Activated T-cell treated with anti-CD3 and anti-CD28 coated beads, Interleukin-2, amount 50 U/mL, for 4 hours (primary cell): ENCODE measurements around the gene MCCC1. TPM values are rescaled to one million over a fixed set of nuclear protein-coding genes. Genes with fewer than 3 reads are reported as not detected.

Experiments used
- ATAC-seq, 2 donors: fragments of 200-7000 bp; cut with Tn5 transposase; one replicate each; pipeline ENCODE4 v1.10.0; 2021
- DNase-seq: peaks from one replicate; pipeline ENCODE4 v3.0.0-alpha.2; 2020
- H3K27me3 Mint-ChIP-seq: one replicate; pipeline ENCODE4 v1.8.0; 2021; ENCODE audit warnings: low read depth, mixed read lengths
- H3K36me3 Mint-ChIP-seq: one replicate; pipeline ENCODE4 v1.8.0; 2022; ENCODE audit warnings: mixed read lengths; ENCODE audit not compliant: insufficient read depth
- H3K4me1 Mint-ChIP-seq: one replicate; pipeline ENCODE4 v1.8.0; 2021; ENCODE audit warnings: low read depth, mixed read lengths
- H3K4me3 Mint-ChIP-seq: one replicate; pipeline ENCODE4 v1.8.0; 2021; ENCODE audit warnings: mild to moderate bottlenecking, moderate library complexity, mixed read lengths
- H3K9me3 Mint-ChIP-seq: one replicate; pipeline ENCODE4 v1.8.0; 2021; ENCODE audit warnings: mixed read lengths
- total RNA-seq, 3 donors: library from RNA; stranded (reverse); gene quantifications; one replicate each; pipeline ENCODE4 v1.2.1, GENCODE V29; 2021

The MCCC1 gene
- total RNA-seq, result 10 to 100 TPM; 14.0 to 18.0 (median 16.9) TPM

- H3K27me3 Mint-ChIP-seq, result no peaks in the 10 kb centered on the region
- H3K36me3 Mint-ChIP-seq, result peaks cover 5% of the 10 kb centered on the region
- DNase-seq (peak; percentile 95), ATAC-seq (peak; percentile 99)
- no peaks in the 10 kb centered on the region for H3K9me3 Mint-ChIP-seq
- peak within 1 kb of the TSS; percentile 93 for H3K4me3 Mint-ChIP-seq
- H3K4me1 Mint-ChIP-seq, result peaks cover 35% of the 10 kb centered on the region
These were observed at the start of gene MCCC1 for GRCh38 chr3:183099026-183099837. Gene MCCC1 (minus strand): TSS chr3:183099496. CDS start chr3:183099440, 56 bp downstream.

GRCh38 chr3:183148056-183148455, 48.8 kb upstream of the MCCC1 start:
- ATAC-seq (no peak), DNase-seq (no peak)
- no peak overlapping the region for H3K4me3 Mint-ChIP-seq
- H3K36me3 Mint-ChIP-seq, result peaks cover 11% of the 10 kb centered on the region
- no peaks in the 10 kb centered on the region for H3K4me1 Mint-ChIP-seq
- no peaks in the 10 kb centered on the region for H3K9me3 Mint-ChIP-seq
- no peaks in the 10 kb centered on the region for H3K27me3 Mint-ChIP-seq

GRCh38 chr3:183144363-183144762, 45.1 kb upstream of the MCCC1 start:
- H3K36me3 Mint-ChIP-seq, result peaks cover 16% of the 10 kb centered on the region
- H3K4me3 Mint-ChIP-seq, result no peak overlapping the region
- H3K27me3 Mint-ChIP-seq, result no peaks in the 10 kb centered on the region
- no peaks in the 10 kb centered on the region for H3K4me1 Mint-ChIP-seq
- H3K9me3 Mint-ChIP-seq, result no peaks in the 10 kb centered on the region
- DNase-seq (no peak), ATAC-seq (no peak)

- Mint-ChIP-seq H3K36me3 (peaks cover 19% of the 10 kb centered on the region), H3K9me3 (no peaks in the 10 kb centered on the region), H3K27me3 (no peaks in the 10 kb centered on the region), H3K4me1 (no peaks in the 10 kb centered on the region), H3K4me3 (no peak overlapping the region)
- no peak for DNase-seq
- no peak for ATAC-seq
These were observed 42.9 kb upstream of the MCCC1 start for GRCh38 chr3:183142199-183142598.

GRCh38 chr3:183134844-183135243, 35.5 kb upstream of the MCCC1 start:
- no peak for DNase-seq
- Mint-ChIP-seq H3K36me3 (peaks cover 43% of the 10 kb centered on the region), H3K4me1 (no peaks in the 10 kb centered on the region), H3K27me3 (no peaks in the 10 kb centered on the region), H3K9me3 (no peaks in the 10 kb centered on the region), H3K4me3 (no peak overlapping the region)
- ATAC-seq, result no peak

GRCh38 chr3:183132409-183132808, 33.1 kb upstream of the MCCC1 start:
- no peaks in the 10 kb centered on the region for H3K27me3 Mint-ChIP-seq
- ATAC-seq (no peak), DNase-seq (no peak)
- no peak overlapping the region for H3K4me3 Mint-ChIP-seq
- H3K36me3 Mint-ChIP-seq, result peaks cover 48% of the 10 kb centered on the region
- no peaks in the 10 kb centered on the region for H3K4me1 Mint-ChIP-seq
- peaks cover 11% of the 10 kb centered on the region for H3K9me3 Mint-ChIP-seq

- Mint-ChIP-seq H3K4me3 (no peak overlapping the region), H3K27me3 (no peaks in the 10 kb centered on the region), H3K4me1 (no peaks in the 10 kb centered on the region), H3K36me3 (peaks cover 48% of the 10 kb centered on the region), H3K9me3 (peaks cover 11% of the 10 kb centered on the region)
- ATAC-seq, result no peak
- no peak for DNase-seq
These were observed 32.4 kb upstream of the MCCC1 start for GRCh38 chr3:183131735-183132134.

GRCh38 chr3:183131186-183131725, 32.0 kb upstream of the MCCC1 start:
- DNase-seq (no peak), ATAC-seq (no peak)
- no peaks in the 10 kb centered on the region for H3K27me3 Mint-ChIP-seq
- H3K9me3 Mint-ChIP-seq, result peaks cover 11% of the 10 kb centered on the region
- H3K36me3 Mint-ChIP-seq, result peaks cover 48% of the 10 kb centered on the region
- H3K4me1 Mint-ChIP-seq, result no peaks in the 10 kb centered on the region
- H3K4me3 Mint-ChIP-seq, result no peak overlapping the region

GRCh38 chr3:183129243-183129642, 29.9 kb upstream of the MCCC1 start:
- Mint-ChIP-seq H3K4me3 (no peak overlapping the region), H3K27me3 (no peaks in the 10 kb centered on the region), H3K9me3 (peaks cover 11% of the 10 kb centered on the region), H3K4me1 (no peaks in the 10 kb centered on the region), H3K36me3 (peaks cover 38% of the 10 kb centered on the region)
- ATAC-seq (no peak), DNase-seq (no peak)

- no peak for ATAC-seq
- H3K4me1 Mint-ChIP-seq, result no peaks in the 10 kb centered on the region
- H3K27me3 Mint-ChIP-seq, result no peaks in the 10 kb centered on the region
- peaks cover 32% of the 10 kb centered on the region for H3K36me3 Mint-ChIP-seq
- H3K9me3 Mint-ChIP-seq, result peaks cover 11% of the 10 kb centered on the region
- H3K4me3 Mint-ChIP-seq, result no peak overlapping the region
- DNase-seq, result no peak
These were observed 29.4 kb upstream of the MCCC1 start for GRCh38 chr3:183128709-183129108.

GRCh38 chr3:183123891-183124290, 24.6 kb upstream of the MCCC1 start:
- ATAC-seq, result no peak
- no peak overlapping the region for H3K4me3 Mint-ChIP-seq
- peaks cover 3% of the 10 kb centered on the region for H3K36me3 Mint-ChIP-seq

GRCh38 chr3:183122257-183122932, 23.1 kb upstream of the MCCC1 start:
- DNase-seq, result no peak
- Mint-ChIP-seq H3K9me3 (no peaks in the 10 kb centered on the region), H3K4me1 (no peaks in the 10 kb centered on the region), H3K4me3 (no peak overlapping the region), H3K36me3 (no peaks in the 10 kb centered on the region), H3K27me3 (peaks cover 2% of the 10 kb centered on the region)
- peak; percentile 34 to 46 for ATAC-seq

More at GRCh38 chr3:183123891-183124290, 24.6 kb upstream of the MCCC1 start:
- no peak for DNase-seq
- no peaks in the 10 kb centered on the region for H3K4me1 Mint-ChIP-seq
- H3K27me3 Mint-ChIP-seq, result no peaks in the 10 kb centered on the region
- peaks cover 2% of the 10 kb centered on the region for H3K9me3 Mint-ChIP-seq

GRCh38 chr3:183120538-183121215, 21.4 kb upstream of the MCCC1 start:
- DNase-seq, result no peak
- H3K4me3 Mint-ChIP-seq, result no peak overlapping the region
- H3K27me3 Mint-ChIP-seq, result peaks cover 13% of the 10 kb centered on the region
- H3K4me1 Mint-ChIP-seq, result peaks cover 5% of the 10 kb centered on the region
- ATAC-seq, result no peak
- no peaks in the 10 kb centered on the region for H3K36me3 Mint-ChIP-seq
- no peaks in the 10 kb centered on the region for H3K9me3 Mint-ChIP-seq

- Mint-ChIP-seq H3K36me3 (no peaks in the 10 kb centered on the region), H3K9me3 (no peaks in the 10 kb centered on the region), H3K4me3 (no peak overlapping the region), H3K27me3 (peaks cover 13% of the 10 kb centered on the region), H3K4me1 (peaks cover 5% of the 10 kb centered on the region)
- ATAC-seq (no peak), DNase-seq (no peak)
These were observed 17.8 kb upstream of the MCCC1 start for GRCh38 chr3:183117056-183117455.
